OCI-M2 (cell line): ENCODE measurements around the gene NNAT.
"Not testable (repeated sequence)": the region's sequence is repeated elsewhere in the genome, so short reads cannot be mapped to it uniquely, and the experiment has no call there.

ENCODE experiments used
- DNase-seq: peaks from one replicate; lab custom pipeline; 2025; ENCODE audit not compliant: unreplicated experiment; lab: John Stamatoyannopoulos, UW

Gene NNAT

DNA sequence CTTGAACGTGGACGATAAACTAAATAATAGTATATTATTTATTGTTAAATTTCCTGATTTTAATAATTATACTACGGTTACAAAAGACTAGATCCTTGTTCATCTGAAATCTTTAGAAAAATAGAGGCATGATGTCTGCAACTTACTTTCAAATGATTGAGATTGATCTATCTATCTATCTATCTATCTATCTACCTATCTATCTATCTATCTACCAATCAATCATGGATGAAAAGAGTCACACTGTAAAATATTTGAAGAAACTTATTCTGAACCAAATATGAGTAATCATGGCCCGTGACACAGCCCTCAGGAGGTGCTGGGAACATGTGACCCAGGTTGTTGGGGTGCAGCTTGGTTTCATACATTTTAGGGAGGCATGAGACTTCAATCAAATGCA lies 18.4 kb downstream of the NNAT start:
- DNase-seq, result no peak

- DNase-seq, result no peak
These were observed 19.0 kb downstream of the NNAT start for GRCh38 chr20:37540001-37540400.

- DNase-seq, result not testable (repeated sequence)
These were observed 19.8 kb downstream of the NNAT start for GRCh38 chr20:37540838-37541237.

DNA sequence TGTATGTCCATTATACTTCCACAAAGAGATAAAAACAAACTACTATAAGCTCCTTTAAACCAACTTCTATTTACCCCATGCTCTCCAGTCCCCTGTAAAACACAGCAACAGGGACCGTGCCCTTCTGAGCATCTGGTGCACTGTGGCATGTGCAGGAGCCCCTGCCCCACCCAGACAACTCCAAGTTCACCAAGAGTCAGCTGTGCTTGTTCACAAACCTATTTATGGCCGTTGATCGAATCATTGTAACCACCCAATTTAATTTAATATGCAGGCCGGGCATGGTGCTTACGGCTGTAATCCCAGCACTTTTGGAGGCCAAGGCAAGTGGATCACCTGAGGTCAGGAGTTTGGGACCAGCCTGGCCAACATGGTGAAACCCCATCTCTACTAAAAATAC lies 20.3 kb downstream of the NNAT start:
- DNase-seq, result no peak

DNA sequence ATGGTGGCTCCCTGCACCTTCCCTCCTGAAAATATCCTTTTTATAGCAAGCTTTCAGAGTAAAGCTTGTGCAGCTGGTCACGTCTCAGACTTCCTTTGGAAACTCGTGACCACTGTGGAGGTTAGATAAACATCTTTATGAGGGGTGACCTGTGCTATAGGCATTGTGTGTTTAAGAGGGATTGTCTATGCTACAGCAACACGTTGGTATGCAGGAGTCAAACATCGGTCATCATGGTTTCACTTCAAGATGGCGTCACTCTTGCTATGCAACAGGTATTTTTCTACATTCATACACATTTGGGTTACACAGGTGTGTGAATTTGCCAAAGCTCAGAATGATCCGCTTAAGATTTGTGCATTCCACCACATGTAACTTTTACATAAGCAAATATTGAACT lies 21.2 kb downstream of the NNAT start:
- no peak for DNase-seq

- DNase-seq, result no peak
These were observed 22.8 kb downstream of the NNAT start for GRCh38 chr20:37543828-37544227.

GRCh38 chr20:37544386-37544785 lies 23.3 kb downstream of the NNAT start:
- no peak for DNase-seq

DNA sequence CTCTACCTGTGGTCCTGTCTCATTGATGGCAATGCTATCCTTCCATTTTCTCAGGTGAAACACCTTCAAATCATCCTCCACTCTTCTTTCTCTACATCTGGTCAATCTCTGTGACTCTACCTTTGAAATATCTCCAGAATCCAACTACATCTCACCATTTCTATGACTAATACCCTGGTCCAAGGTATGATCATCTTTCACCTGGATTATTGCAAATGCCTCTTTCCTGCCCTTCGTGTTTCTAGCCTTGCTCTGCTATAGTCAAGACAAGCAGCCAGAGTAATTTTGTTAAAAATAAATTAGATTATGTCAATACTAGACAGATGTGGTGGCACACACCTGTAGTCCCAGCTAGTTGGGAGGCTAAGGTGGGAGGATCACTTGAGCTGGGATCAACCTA lies 24.5 kb downstream of the NNAT start:
- no peak for DNase-seq

DNA sequence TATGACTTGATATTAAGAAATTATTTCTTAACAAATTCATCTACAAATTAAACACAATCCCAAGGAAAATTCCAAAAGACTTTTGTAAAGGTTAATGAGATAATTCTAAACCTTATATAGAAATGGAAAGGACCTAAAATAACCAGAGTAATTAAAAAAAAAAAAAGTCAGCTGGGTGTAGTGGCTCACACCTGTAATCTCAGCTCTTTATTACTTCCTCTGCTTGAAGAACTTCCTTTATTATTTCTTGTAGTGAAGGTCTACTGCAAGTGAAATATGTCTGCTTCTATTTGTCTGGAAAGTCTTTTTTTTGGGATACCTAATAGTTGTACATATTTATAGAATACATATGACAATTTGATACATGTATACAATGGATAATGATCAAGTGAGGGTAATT lies 26.9 kb downstream of the NNAT start:
- DNase-seq, result no peak

- not testable (repeated sequence) for DNase-seq
These were observed 29.3 kb downstream of the NNAT start for GRCh38 chr20:37550101-37550920.

GRCh38 chr20:37551660-37552059 lies 30.6 kb downstream of the NNAT start:
- not testable (repeated sequence) for DNase-seq

DNA sequence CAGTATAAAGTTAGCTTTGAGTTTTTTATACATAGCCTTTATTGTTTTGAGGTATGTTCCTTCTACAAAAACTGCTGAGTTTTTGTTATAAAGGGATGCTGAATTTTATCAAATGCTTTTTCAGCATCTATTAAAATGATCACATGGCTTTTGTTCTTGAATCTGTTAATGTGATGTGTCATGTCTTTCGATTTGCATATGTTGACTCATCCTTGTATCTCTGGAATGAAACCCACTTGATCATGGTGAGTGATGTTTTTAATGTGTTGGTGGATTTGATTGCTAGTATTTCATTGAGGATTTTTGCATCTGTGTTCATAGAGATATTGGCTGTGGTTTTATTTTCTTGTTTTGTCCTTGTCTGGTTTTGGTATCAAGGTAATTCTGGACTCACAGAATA lies 31.4 kb downstream of the NNAT start:
- no peak for DNase-seq

DNA sequence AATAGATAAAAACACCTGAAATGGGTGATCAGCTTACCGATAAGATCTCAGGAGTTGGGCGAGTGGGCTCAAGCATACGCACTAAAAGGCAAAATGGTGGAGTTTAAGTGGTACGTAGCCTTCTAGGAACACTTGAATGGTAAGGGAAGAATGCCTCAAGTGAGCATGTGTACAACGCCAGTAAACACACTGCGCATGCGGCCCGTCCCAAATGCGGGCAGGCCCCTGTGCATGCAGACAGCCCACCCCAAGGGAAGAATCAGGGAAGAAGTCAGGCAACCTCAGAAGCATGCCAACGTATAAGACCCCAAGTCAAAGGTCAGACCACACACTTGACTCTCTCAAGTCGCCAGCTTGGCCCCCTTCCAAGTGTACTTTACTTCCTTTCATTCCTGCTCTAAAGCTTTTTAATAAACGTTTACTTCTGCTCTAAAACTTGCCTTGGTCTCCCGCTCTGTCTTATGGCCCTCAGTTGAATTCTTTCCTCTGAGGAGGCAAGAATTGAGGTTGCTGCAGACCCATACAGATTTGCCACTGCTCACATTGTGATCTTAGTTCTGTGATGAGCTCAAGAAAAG lies 33.8 kb downstream of the NNAT start:
- not testable (repeated sequence) for DNase-seq

DNA sequence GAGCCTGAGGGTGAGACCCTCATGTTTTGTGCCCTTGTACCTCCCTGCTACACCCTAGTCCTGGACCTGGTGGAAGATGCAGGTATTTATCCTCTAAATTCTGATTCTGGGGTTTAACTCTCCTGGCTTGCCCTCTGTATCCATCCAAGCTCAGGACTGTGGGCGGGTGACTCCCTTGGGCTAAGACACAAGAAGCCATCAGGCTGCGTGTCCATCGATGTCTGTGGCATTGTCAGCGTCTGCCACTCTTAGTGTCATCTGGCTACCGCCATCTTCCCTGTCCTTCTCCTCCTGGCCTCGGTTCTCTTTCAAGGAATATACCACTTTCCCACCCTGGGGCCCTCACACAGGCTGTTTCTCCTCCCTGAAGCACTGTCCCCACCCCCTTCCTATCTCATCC lies 35.5 kb downstream of the NNAT start:
- DNase-seq, result no peak

DNA sequence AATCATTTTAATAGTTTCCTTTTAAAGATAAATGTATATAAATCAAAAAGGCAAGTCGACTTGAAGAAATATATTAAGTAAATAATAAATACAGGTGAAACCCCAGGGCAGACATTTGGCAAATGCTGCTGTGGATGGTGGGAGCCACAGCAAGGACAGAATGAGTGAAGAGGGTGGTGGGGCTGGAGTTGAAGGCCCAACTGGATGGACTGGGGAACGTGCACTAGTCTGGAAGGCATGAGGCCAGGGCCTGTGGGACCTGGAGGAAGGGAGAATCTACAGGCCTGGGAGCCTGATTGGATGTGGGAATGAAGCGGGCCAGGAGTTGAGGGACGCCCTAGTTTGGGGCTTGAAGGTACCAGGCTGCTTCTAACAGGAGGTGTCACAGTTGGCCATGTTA lies 37.3 kb downstream of the NNAT start:
- no peak for DNase-seq

- no peak for DNase-seq
These were observed 37.7 kb downstream of the NNAT start for GRCh38 chr20:37558779-37559178.

- DNase-seq, result no peak
These were observed 38.4 kb downstream of the NNAT start for GRCh38 chr20:37559312-37560027.

GRCh38 chr20:37560629-37561028 lies 39.6 kb downstream of the NNAT start:
- no peak for DNase-seq

DNA sequence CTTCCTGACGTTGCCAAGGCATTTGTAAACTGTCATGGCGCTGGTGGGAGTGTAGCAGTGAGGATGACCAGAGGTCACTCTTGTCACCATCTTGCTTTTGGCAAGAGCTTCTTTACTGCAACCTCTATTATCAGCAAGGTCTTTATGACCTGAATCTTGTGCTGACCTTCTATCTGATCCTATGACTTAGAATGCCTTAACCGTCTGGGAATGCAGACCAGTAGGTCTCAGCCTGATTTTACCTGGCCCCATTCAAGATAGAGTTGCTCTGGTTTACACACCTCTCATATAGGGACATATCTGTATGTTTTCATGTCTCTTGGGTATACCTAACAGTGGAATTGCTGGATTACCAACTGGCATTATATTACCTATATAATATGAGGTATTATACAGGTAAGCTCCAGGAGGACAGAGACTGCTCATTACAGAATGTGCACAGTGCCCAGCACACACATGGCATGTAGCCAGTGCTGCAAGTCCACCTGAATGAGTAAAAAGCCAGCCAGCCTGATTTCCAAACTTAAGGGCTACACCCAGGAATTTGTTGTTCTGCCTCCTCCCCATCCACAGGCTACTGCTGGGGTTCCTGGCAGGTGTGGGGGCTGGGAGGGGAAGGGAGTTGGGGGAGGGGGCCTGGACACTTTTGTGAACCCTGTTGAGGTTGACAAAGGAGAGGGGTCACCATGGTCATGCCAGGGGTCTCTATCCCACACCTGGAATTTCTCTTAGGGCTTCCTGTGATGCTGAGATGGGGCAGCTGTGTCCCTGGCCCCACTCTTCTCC lies 41.8 kb downstream of the NNAT start:
- no peak for DNase-seq

- no peak for DNase-seq
These were observed 43.0 kb downstream of the NNAT start for GRCh38 chr20:37564016-37564387.

GRCh38 chr20:37564388-37565133 lies 43.5 kb downstream of the NNAT start:
- DNase-seq, result no peak
